ENCODE measurements around the gene AGBL4. TPM values are rescaled to one million over a fixed set of nuclear protein-coding genes. Genes with fewer than 3 reads are reported as not detected.

The AGBL4 gene
- total RNA-seq, 1 donor from 2014 or later: not detected

DNA sequence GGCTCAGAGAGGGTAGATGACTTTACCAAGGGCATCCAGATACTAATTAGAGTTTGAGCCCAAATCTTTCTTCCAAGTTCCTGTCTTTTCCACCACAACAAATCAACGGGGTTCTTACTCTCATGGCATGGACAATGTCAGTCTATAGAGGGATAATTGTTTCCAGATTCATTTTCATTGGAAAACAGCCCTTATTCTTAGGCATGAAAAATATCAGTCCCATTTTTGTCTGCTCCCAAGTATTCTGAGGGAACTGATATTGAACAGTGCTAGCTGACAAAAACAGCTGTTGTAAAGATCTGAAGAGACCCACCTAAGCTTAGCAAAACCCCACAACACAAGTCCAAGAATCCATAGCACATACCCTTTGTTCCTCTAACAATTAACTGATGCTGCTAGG lies 898.0 kb downstream of the AGBL4 start:
- Mint-ChIP-seq H3K36me3 (ENCODE audit: unreplicated experiment) (no peaks in the 10 kb centered on the region), H3K4me3 (ENCODE audit: unreplicated experiment) (no peak overlapping the region), H3K4me1 (ENCODE audit: unreplicated experiment) (no peaks in the 10 kb centered on the region), H3K9me3 (ENCODE audit: unreplicated experiment) (peaks cover 26% of the 10 kb centered on the region), H3K27me3 (ENCODE audit: unreplicated experiment) (no peaks in the 10 kb centered on the region), H3K27ac (ENCODE audit: unreplicated experiment) (no peak overlapping the region)
- TF ChIP-seq, protein P1, sequence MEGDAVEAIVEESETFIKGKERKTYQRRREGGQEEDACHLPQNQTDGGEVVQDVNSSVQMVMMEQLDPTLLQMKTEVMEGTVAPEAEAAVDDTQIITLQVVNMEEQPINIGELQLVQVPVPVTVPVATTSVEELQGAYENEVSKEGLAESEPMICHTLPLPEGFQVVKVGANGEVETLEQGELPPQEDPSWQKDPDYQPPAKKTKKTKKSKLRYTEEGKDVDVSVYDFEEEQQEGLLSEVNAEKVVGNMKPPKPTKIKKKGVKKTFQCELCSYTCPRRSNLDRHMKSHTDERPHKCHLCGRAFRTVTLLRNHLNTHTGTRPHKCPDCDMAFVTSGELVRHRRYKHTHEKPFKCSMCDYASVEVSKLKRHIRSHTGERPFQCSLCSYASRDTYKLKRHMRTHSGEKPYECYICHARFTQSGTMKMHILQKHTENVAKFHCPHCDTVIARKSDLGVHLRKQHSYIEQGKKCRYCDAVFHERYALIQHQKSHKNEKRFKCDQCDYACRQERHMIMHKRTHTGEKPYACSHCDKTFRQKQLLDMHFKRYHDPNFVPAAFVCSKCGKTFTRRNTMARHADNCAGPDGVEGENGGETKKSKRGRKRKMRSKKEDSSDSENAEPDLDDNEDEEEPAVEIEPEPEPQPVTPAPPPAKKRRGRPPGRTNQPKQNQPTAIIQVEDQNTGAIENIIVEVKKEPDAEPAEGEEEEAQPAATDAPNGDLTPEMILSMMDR (IDR thresholded peaks at IDR 0.05): no peak
- DNase-seq (ENCODE audit: extremely low spot score, unreplicated experiment): no peak

DNA sequence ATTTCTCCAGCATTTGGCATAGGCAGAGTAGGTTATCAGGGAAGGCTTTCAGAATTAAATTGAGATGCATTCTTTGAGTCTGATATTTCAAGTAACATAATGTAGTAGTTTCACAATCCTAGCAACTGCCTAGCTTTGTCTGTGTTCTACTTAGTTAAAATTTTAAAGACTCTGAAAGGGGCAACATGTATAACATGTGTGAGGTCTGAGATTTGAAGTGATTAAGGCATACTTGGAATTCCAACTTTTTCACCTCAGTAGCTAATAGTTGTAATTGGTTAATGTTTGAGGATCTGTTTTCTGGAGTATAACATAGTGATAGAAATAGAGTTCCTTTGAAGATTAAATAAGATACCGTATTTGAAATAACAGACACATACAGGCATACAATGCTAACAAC lies 911.8 kb downstream of the AGBL4 start:
- no peaks in the 10 kb centered on the region for H3K36me3 Mint-ChIP-seq (ENCODE audit: unreplicated experiment)
- peaks cover 46% of the 10 kb centered on the region for H3K9me3 Mint-ChIP-seq (ENCODE audit: unreplicated experiment)
- TF ChIP-seq, protein P1 (IDR thresholded peaks at IDR 0.05): no peak
- no peak overlapping the region for H3K4me3 Mint-ChIP-seq (ENCODE audit: unreplicated experiment)
- no peak for DNase-seq (ENCODE audit: extremely low spot score, unreplicated experiment)
- H3K4me1 Mint-ChIP-seq (ENCODE audit: unreplicated experiment): no peaks in the 10 kb centered on the region
- no peaks in the 10 kb centered on the region for H3K27me3 Mint-ChIP-seq (ENCODE audit: unreplicated experiment)
- no peak overlapping the region for H3K27ac Mint-ChIP-seq (ENCODE audit: unreplicated experiment)

DNA sequence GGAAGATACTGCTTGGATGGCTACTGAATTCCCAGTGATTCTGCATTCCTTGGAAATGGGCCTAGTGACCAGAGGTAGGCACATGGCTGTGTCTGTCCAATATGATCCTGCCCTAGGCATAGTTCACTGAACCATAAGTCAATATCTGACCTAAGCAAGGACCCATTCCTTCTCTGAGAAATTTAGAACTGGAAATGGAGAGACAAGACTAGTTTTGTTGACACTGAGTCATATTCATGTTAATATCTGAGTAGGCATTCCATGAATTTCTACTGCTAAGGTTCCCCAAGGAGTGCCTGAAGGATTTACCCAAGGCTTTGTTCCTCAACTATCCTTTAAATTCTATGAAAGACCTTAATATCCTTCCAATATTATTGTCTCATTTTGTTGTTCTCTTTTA lies 917.3 kb downstream of the AGBL4 start:
- Mint-ChIP-seq H3K27me3 (ENCODE audit: unreplicated experiment) (no peaks in the 10 kb centered on the region), H3K4me1 (ENCODE audit: unreplicated experiment) (no peaks in the 10 kb centered on the region), H3K27ac (ENCODE audit: unreplicated experiment) (no peak overlapping the region), H3K4me3 (ENCODE audit: unreplicated experiment) (no peak overlapping the region), H3K9me3 (ENCODE audit: unreplicated experiment) (peaks cover 40% of the 10 kb centered on the region), H3K36me3 (ENCODE audit: unreplicated experiment) (no peaks in the 10 kb centered on the region)
- DNase-seq (ENCODE audit: extremely low spot score, unreplicated experiment): no peak
- TF ChIP-seq, protein P1 (IDR thresholded peaks at IDR 0.05): no peak

DNA sequence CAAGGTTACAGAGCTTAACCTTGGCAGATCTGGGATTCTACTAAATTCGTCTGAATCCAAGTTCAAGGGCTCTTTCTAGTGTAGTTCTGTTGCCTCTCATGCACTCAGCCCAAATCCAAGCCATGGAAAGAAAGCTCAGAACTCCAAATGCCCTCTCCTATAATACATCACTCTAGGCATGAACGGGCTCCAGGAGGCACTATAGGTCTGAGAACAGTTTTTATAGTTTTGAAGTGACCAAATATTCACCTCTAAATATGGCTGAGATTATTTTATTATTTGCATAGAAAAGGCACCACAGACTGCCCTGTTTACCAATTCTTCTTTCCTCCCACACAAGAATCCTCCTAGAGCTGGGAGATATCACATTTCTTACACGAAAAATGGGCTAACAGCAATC lies 919.2 kb downstream of the AGBL4 start:
- Mint-ChIP-seq H3K27ac (ENCODE audit: unreplicated experiment) (no peak overlapping the region), H3K27me3 (ENCODE audit: unreplicated experiment) (no peaks in the 10 kb centered on the region), H3K9me3 (ENCODE audit: unreplicated experiment) (peaks cover 30% of the 10 kb centered on the region)

DNA sequence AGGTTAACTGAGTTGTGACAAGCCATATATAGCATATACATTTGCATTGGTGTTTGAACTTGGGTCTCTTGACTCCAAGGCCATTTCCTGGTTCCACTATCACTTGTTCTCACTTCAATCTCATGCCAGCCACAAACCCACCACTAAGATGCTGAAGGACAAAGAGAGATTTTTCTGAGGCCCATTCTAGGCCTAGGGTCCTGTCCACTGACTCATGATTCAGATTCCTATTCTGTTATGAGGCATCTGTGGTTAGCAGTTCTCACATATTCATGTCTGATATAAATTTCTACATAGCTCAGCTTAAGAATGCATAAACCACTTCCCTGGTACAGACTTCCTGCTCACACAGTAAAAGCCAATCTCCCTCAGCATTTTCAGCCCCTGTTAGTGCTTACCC lies 921.0 kb downstream of the AGBL4 start:
- TF ChIP-seq, protein P1 (IDR thresholded peaks at IDR 0.05): no peak
- Mint-ChIP-seq H3K27me3 (ENCODE audit: unreplicated experiment) (no peaks in the 10 kb centered on the region), H3K27ac (ENCODE audit: unreplicated experiment) (no peak overlapping the region), H3K4me1 (ENCODE audit: unreplicated experiment) (no peaks in the 10 kb centered on the region), H3K9me3 (ENCODE audit: unreplicated experiment) (peaks cover 37% of the 10 kb centered on the region), H3K4me3 (ENCODE audit: unreplicated experiment) (no peak overlapping the region), H3K36me3 (ENCODE audit: unreplicated experiment) (no peaks in the 10 kb centered on the region)
- DNase-seq (ENCODE audit: extremely low spot score, unreplicated experiment): no peak

More for the DNA sequence above, 919.2 kb downstream of the AGBL4 start:
- no peaks in the 10 kb centered on the region for H3K36me3 Mint-ChIP-seq (ENCODE audit: unreplicated experiment)
- no peak overlapping the region for H3K4me3 Mint-ChIP-seq (ENCODE audit: unreplicated experiment)
- DNase-seq (ENCODE audit: extremely low spot score, unreplicated experiment): no peak
- TF ChIP-seq, protein P1 (IDR thresholded peaks at IDR 0.05): no peak
- H3K4me1 Mint-ChIP-seq (ENCODE audit: unreplicated experiment): no peaks in the 10 kb centered on the region

Data from osteocyte (in vitro differentiated cells).